Ascending aorta (tissue), 2 donors: ENCODE measurements around the gene ATP5F1C. TPM values are rescaled to one million over a fixed set of nuclear protein-coding genes. Genes with fewer than 3 reads are reported as not detected.

Experiments used
- DNase-seq, 2 donors: peaks; one replicate each; pipeline ENCODE4 v3.0.0-alpha.2; 2019; ENCODE audit warnings: low spot score in 2 of 2
- H3K27ac ChIP-seq, 2 donors: fragments of 200-600 bp; sonication (generic); one replicate each; pipeline ENCODE4 v1.5.1; 2016 to 2017; ENCODE audit warnings: mild to moderate bottlenecking in 1 of 2
- H3K27me3 ChIP-seq: fragments of 200-600 bp; sonication (generic); one replicate; pipeline ENCODE4 v1.5.1; 2017
- H3K36me3 ChIP-seq, 2 donors: fragments of 200-600 bp; sonication (generic); one replicate each; pipeline ENCODE4 v1.5.1; 2016
- H3K4me1 ChIP-seq, 2 donors: fragments of 200-600 bp; sonication (generic); one replicate each; pipeline ENCODE4 v1.5.1; 2016 to 2017; ENCODE audit warnings: mild to moderate bottlenecking in 1 of 2
- H3K4me3 ChIP-seq, 2 donors: fragments of 200-600 bp; sonication (generic); one replicate each; pipeline ENCODE4 v1.5.1; 2016 to 2017; ENCODE audit warnings: mild to moderate bottlenecking in 1 of 2
- H3K9me3 ChIP-seq, 2 donors: fragments of 200-600 bp; sonication (generic); one replicate each; pipeline ENCODE4 v1.5.1; 2016
- intact Hi-C: fragments of 100-400 bp; cut with DNase I; formaldehyde crosslinking; loops from one replicate; pipeline ENCODE4 v1.15.1; 2023
- total RNA-seq: library from RNA; depleted of rRNA; stranded (reverse); fragments of >200 nt; gene quantifications from one replicate; pipeline ENCODE4 v1.1.0, GENCODE V29; 2016
- TF ChIP-seq, protein P1 (sequence below), 3 experiments: fragments of 200-600 bp in 2 of 3; fragments of 450-650 bp in 1 of 3; sonication (generic) in 2 of 3; IDR thresholded peaks; one replicate each; pipeline ENCODE4 v1.5.1; 2016 to 2019; ENCODE audit warnings: antibody characterized with exemption in 3 of 3, mild to moderate bottlenecking in 1 of 3, moderate library complexity in 1 of 3

Gene ATP5F1C
- total RNA-seq, 1 donor from 2014 or later: 132 TPM

- Histone ChIP-seq H3K9me3 (no peaks in the 10 kb centered on the region), H3K36me3 (peaks cover 0 to 2% of the 10 kb centered on the region in 2 donors), H3K4me3 (peak within 1 kb of the TSS; percentile 88), H3K27ac (peak within 1 kb of the TSS; percentile 32 to 61), H3K4me1 (peaks cover 0 to 13% of the 10 kb centered on the region in 2 donors), H3K27me3 (no peaks in the 10 kb centered on the region)
- intact Hi-C loops: loop anchor here (1.0 kb wide), 1 partner anchor 30 kb away; the partner anchor contains the start of gene ATP5F1C
- TF ChIP-seq, protein P1, sequence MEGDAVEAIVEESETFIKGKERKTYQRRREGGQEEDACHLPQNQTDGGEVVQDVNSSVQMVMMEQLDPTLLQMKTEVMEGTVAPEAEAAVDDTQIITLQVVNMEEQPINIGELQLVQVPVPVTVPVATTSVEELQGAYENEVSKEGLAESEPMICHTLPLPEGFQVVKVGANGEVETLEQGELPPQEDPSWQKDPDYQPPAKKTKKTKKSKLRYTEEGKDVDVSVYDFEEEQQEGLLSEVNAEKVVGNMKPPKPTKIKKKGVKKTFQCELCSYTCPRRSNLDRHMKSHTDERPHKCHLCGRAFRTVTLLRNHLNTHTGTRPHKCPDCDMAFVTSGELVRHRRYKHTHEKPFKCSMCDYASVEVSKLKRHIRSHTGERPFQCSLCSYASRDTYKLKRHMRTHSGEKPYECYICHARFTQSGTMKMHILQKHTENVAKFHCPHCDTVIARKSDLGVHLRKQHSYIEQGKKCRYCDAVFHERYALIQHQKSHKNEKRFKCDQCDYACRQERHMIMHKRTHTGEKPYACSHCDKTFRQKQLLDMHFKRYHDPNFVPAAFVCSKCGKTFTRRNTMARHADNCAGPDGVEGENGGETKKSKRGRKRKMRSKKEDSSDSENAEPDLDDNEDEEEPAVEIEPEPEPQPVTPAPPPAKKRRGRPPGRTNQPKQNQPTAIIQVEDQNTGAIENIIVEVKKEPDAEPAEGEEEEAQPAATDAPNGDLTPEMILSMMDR (IDR thresholded peaks at IDR 0.05): no peak
- DNase-seq: peak; percentile 54 to 95
Observed at GRCh38 chr10:7818295-7819120, 30.5 kb downstream of the ATP5F1C start, which contains the start of gene TAF3. Gene TAF3, plus strand, starts transcription at chr10:7818505. Its CDS starts 205 bp downstream, at chr10:7818710.

GRCh38 chr10:7819121-7819460 lies 31.1 kb downstream of the ATP5F1C start:
- peaks cover 0 to 13% of the 10 kb centered on the region in 2 donors for H3K4me1 ChIP-seq
- no peak for DNase-seq
- TF ChIP-seq, protein P1 (IDR thresholded peaks at IDR 0.05): peak in 2 of 3 experiments; percentile 20 to 32
- H3K9me3 ChIP-seq: no peaks in the 10 kb centered on the region
- H3K4me3 ChIP-seq: peak overlapping the region; percentile 88
- no peak overlapping the region for H3K27ac ChIP-seq
- intact Hi-C loops: no loop called here
- H3K36me3 ChIP-seq: peaks cover 0 to 2% of the 10 kb centered on the region in 2 donors
- H3K27me3 ChIP-seq: no peaks in the 10 kb centered on the region

DNA sequence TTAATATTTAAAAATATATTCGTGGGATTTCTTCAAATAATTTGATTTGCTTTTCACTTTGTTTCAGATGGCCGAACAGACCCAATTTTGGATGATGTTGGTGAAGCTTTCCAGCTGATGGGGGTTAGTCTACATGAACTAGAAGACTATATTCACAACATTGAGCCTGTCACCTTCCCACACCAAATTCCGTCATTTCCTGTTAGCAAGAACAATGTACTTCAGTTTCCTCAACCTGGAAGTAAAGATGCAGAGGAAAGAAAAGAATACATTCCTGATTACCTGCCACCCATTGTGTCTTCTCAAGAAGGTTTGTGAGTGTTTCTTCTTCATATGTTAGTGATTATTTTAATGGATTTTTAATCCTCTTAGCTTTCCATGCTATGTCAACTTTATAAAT lies 36.3 kb downstream of the ATP5F1C start:
- TF ChIP-seq, protein P1 (IDR thresholded peaks at IDR 0.05): no peak

DNA sequence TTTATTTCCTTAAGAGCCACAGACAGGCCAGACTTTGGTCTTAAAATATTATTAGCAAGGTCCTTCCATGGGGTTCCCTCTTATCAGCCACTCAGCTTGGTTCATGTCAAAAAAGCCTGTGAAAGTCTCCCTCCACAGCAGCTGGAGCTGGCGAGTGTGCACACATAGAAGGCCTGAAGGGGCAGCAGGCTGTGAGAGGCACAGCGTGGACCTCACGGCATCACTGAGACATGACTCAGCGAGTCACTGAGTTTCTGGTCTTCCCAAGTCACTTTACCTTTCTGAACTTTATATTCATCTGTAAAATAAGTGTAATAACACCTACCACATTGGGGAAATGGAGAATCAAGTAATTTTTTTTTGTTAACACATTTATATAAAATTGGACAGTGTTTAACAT lies 39.0 kb downstream of the ATP5F1C start:
- no peak for DNase-seq
- no peak overlapping the region for H3K4me3 ChIP-seq
- intact Hi-C loops: no loop called here
- H3K4me1 ChIP-seq: no peaks in the 10 kb centered on the region
- TF ChIP-seq, protein P1 (IDR thresholded peaks at IDR 0.05): no peak
- H3K27me3 ChIP-seq: no peaks in the 10 kb centered on the region
- peaks cover 0 to 17% of the 10 kb centered on the region in 2 donors for H3K36me3 ChIP-seq
- H3K9me3 ChIP-seq: no peaks in the 10 kb centered on the region
- H3K27ac ChIP-seq: no peak overlapping the region

More for the DNA sequence above, 36.3 kb downstream of the ATP5F1C start:
- intact Hi-C loops: no loop called here
- peaks cover 2 to 17% of the 10 kb centered on the region in 2 donors for H3K36me3 ChIP-seq
- no peak for DNase-seq
- H3K27ac ChIP-seq: no peak overlapping the region
- H3K27me3 ChIP-seq: no peaks in the 10 kb centered on the region
- no peaks in the 10 kb centered on the region for H3K9me3 ChIP-seq
- no peak overlapping the region for H3K4me3 ChIP-seq
- peaks cover 0 to 13% of the 10 kb centered on the region in 2 donors for H3K4me1 ChIP-seq

- Histone ChIP-seq H3K9me3 (no peaks in the 10 kb centered on the region), H3K36me3 (peaks cover 0 to 15% of the 10 kb centered on the region in 2 donors), H3K27me3 (no peaks in the 10 kb centered on the region), H3K4me3 (no peak overlapping the region), H3K27ac (no peak overlapping the region), H3K4me1 (no peaks in the 10 kb centered on the region)
- no peak for DNase-seq
- TF ChIP-seq, protein P1 (IDR thresholded peaks at IDR 0.05): no peak
- intact Hi-C loops: no loop called here
Observed at GRCh38 chr10:7829289-7829834, 41.4 kb downstream of the ATP5F1C start.
